HepG2 (cell line): ENCODE results near the gene MTO1. TPM values are rescaled to one million over a fixed set of nuclear protein-coding genes. Genes with fewer than 3 reads are reported as not detected.

Experiments
- CC2D1A ChIP-seq: sonication (generic); formaldehyde crosslinking; IDR thresholded peaks from 2 replicates; pipeline ENCODE4 v1.8.1; 2023; ENCODE audit warnings: mild to moderate bottlenecking, missing genetic modification reagents
- ESRRA ChIP-seq: sonication (generic); formaldehyde crosslinking; IDR thresholded peaks from 2 replicates; pipeline ENCODE4 v1.5.1; 2020; ENCODE audit warnings: mild to moderate bottlenecking, low read depth, missing genetic modification reagents
- GTF2F1 ChIP-seq: fragments of 150-350 bp; IDR thresholded peaks from 2 replicates; pipeline ENCODE4 v1.6.1; 2014; ENCODE audit warnings: low read length
- MIER2 ChIP-seq: IDR thresholded peaks from 2 replicates; pipeline ENCODE4 v1.6.1; 2016; ENCODE audit warnings: missing biosample characterization, missing genetic modification reagents
- NFYC ChIP-seq: IDR thresholded peaks from 2 replicates; pipeline ENCODE4 v1.6.1; 2016; ENCODE audit warnings: missing genetic modification reagents, missing compliant biosample characterization
- NONO ChIP-seq, 2 experiments: fragments of 450-650 bp in 1 of 2; sonication (generic) in 1 of 2; formaldehyde crosslinking in 1 of 2; IDR thresholded peaks in 1 of 2; conservative IDR thresholded peaks in 1 of 2; 2 replicates each; pipeline versions ENCODE4 v1.6.1 to v1.8.0; 2017 to 2022; ENCODE audit warnings: mild to moderate bottlenecking in 1 of 2, missing genetic modification reagents in 1 of 2, moderate library complexity in 1 of 2
- RBAK ChIP-seq: sonication (generic); formaldehyde crosslinking; IDR thresholded peaks from 2 replicates; pipeline ENCODE4 v1.5.1; 2020; ENCODE audit warnings: mild to moderate bottlenecking, missing genetic modification reagents
- RFX3 ChIP-seq: IDR thresholded peaks from 2 replicates; pipeline ENCODE4 v1.6.1; 2016; ENCODE audit warnings: missing biosample characterization, missing genetic modification reagents
- SNAI1 ChIP-seq: sonication (generic); formaldehyde crosslinking; IDR thresholded peaks from 2 replicates; pipeline ENCODE4 v1.5.0; 2020; ENCODE audit warnings: mild to moderate bottlenecking, missing genetic modification reagents, borderline replicate concordance
- SP2 ChIP-seq: sonication (generic); formaldehyde crosslinking; IDR thresholded peaks from 2 replicates; pipeline ENCODE4 v1.5.1; 2020; ENCODE audit warnings: mild to moderate bottlenecking, missing genetic modification reagents
- THYN1 ChIP-seq: sonication (generic); formaldehyde crosslinking; IDR thresholded peaks from 2 replicates; pipeline ENCODE4 v1.8.1; 2023; ENCODE audit warnings: low read depth, mild to moderate bottlenecking, moderate library complexity, missing genetic modification reagents, borderline replicate concordance
- ZNF207 ChIP-seq: fragments of 450-650 bp; IDR thresholded peaks from 2 replicates; pipeline ENCODE4 v1.6.1; 2016; ENCODE audit warnings: antibody characterized with exemption, borderline replicate concordance
- ZNF232 ChIP-seq: sonication (generic); formaldehyde crosslinking; IDR thresholded peaks from 2 replicates; pipeline ENCODE4 v1.4.0; 2020; ENCODE audit warnings: missing genetic modification reagents, borderline replicate concordance
- ZNF256 ChIP-seq: sonication (generic); formaldehyde crosslinking; conservative IDR thresholded peaks from 2 replicates; pipeline ENCODE4 v1.4.0; 2020; ENCODE audit warnings: missing genetic modification reagents
- ZNF432 ChIP-seq: sonication (generic); formaldehyde crosslinking; IDR thresholded peaks from 2 replicates; pipeline ENCODE4 v1.5.0; 2020; ENCODE audit warnings: missing genetic modification reagents, mild to moderate bottlenecking, borderline replicate concordance
- ZNF850 ChIP-seq: sonication (generic); formaldehyde crosslinking; conservative IDR thresholded peaks from 2 replicates; pipeline ENCODE4 v1.9.0; 2021; ENCODE audit warnings: mild to moderate bottlenecking, missing genetic modification reagents
- ZNF878 ChIP-seq: sonication (generic); formaldehyde crosslinking; IDR thresholded peaks from 2 replicates; pipeline ENCODE4 v1.8.1; 2023; ENCODE audit warnings: mild to moderate bottlenecking, missing genetic modification reagents, moderate library complexity
- ZSCAN12 ChIP-seq: sonication (generic); formaldehyde crosslinking; IDR thresholded peaks from 2 replicates; pipeline ENCODE4 v1.9.0; 2021; ENCODE audit warnings: mild to moderate bottlenecking, missing genetic modification reagents
- polyA plus RNA-seq, 8 experiments: library from polyadenylated mRNA; depleted of rRNA in 3 of 8; stranded (reverse) in 7 of 8; unstranded in 1 of 8; fragments of >200 nt; fragmentation: Illumina TruSeq in 4 of 8; extraction: Trizol in 4 of 8; gene quantifications; 2 replicates each; pipeline versions ENCODE4 v1.2.1 to v1.2.3, GENCODE V29; 2011 to 2016; ENCODE audit warnings: low read depth in 4 of 8, missing spikeins in 1 of 8, mixed read lengths in 1 of 8; ENCODE audit not compliant: insufficient read depth in 1 of 8
- total RNA-seq, 5 experiments: library from RNA; depleted of rRNA; stranded (reverse); fragments of >200 nt; fragmentation: Illumina TruSeq; extraction: Trizol; gene quantifications; 2 replicates each; pipeline ENCODE4 v1.2.3, GENCODE V29; 2016; ENCODE audit warnings: low read depth in 1 of 5
- TF ChIP-seq, protein P1 (sequence below): IDR thresholded peaks from 2 replicates; pipeline ENCODE4 v1.6.1; 2016
- TF ChIP-seq, protein P2 (sequence below): IDR thresholded peaks from 2 replicates; pipeline ENCODE4 v1.6.1; 2012; ENCODE audit warnings: low read length, improper control_type of control experiment
- TF ChIP-seq, protein P3 (sequence below): sonication (generic); formaldehyde crosslinking; IDR thresholded peaks from 2 replicates; pipeline ENCODE4 v1.4.0; 2020; ENCODE audit warnings: missing genetic modification reagents; ENCODE audit errors: not compliant biosample characterization
- TF ChIP-seq, protein P4 (sequence below): sonication (generic); formaldehyde crosslinking; IDR thresholded peaks from 2 replicates; pipeline ENCODE4 v1.4.0; 2020; ENCODE audit warnings: missing genetic modification reagents, borderline replicate concordance

The MTO1 gene
- total and polyA plus RNA-seq, 2 of the 13 experiments (the other 11 are each of a cell fraction or from before 2014, with no cell fraction given): 21.1 to 45.3 TPM

DNA sequence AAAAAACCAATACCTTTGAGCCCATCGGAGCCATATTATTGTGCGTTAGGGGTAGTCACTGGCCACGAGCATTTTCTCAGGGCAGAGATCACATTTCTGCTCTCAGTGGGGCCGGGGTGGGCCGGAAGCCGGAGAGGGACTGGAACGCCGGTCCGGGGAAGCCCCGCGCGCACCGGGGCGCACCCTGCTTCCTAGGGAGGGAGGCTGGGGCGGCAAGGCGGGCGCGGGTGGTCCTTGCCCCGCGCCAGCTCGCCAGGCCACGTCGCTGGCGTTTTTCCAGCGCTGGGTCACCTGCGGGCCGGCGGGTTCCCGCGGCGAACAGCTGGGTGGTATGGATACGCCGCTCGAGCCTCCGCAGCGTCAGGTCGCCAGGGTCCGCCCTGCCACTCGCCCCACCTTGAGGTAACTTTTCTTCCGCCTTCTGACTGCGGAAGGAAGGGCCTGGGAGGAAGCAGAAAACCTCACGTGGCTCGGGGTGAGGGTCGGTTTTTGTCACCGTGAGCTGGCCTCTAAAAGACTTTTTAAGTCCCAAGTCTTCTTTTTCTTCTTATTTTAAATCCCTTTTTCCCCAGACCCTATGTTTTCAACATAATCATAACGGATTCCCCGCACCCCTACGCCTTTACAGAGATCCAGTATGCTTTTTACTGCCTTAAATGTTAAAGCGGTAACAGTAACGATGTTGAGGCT lies 62.0 kb downstream of the MTO1 start (continued):
- TF ChIP-seq RBAK (CRISPR knock-in tag) (no peak), ZNF432 (CRISPR knock-in tag) (no peak), RFX3 (no peak), ZNF232 (CRISPR knock-in tag) (no peak; the same call in 1 of the 2 replicates), NFYC (peak; percentile 21; the same call in 1 of the 2 replicates), ZNF256 (CRISPR knock-in tag) (peak; percentile 46; the same call in 1 of the 2 replicates), MIER2 (CRISPR knock-in tag) (no peak), SP2 (CRISPR knock-in tag) (no peak), SNAI1 (no peak), ZNF878 (peak; percentile 56; the same call in 1 of the 2 replicates), ZSCAN12 (CRISPR knock-in tag) (no peak), THYN1 (CRISPR knock-in tag) (no peak), ESRRA (CRISPR knock-in tag) (peak; percentile 68; the same call in 1 of the 2 replicates), NONO (IDR thresholded peaks at IDR 0.05) (no peak), NONO (CRISPR knock-in tag; conservative IDR thresholded peaks at IDR 0.05) (no peak), GTF2F1 (no peak), CC2D1A (no peak), ZNF207 (no peak), ZNF850 (no peak)
- TF ChIP-seq, protein P1, sequence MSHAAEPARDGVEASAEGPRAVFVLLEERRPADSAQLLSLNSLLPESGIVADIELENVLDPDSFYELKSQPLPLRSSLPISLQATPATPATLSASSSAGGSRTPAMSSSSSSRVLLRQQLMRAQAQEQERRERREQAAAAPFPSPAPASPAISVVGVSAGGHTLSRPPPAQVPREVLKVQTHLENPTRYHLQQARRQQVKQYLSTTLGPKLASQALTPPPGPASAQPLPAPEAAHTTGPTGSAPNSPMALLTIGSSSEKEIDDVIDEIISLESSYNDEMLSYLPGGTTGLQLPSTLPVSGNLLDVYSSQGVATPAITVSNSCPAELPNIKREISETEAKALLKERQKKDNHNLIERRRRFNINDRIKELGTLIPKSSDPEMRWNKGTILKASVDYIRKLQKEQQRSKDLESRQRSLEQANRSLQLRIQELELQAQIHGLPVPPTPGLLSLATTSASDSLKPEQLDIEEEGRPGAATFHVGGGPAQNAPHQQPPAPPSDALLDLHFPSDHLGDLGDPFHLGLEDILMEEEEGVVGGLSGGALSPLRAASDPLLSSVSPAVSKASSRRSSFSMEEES (CRISPR knock-in tag): peak; percentile 28; the same call in 1 of the 2 replicates
- TF ChIP-seq, protein P2, sequence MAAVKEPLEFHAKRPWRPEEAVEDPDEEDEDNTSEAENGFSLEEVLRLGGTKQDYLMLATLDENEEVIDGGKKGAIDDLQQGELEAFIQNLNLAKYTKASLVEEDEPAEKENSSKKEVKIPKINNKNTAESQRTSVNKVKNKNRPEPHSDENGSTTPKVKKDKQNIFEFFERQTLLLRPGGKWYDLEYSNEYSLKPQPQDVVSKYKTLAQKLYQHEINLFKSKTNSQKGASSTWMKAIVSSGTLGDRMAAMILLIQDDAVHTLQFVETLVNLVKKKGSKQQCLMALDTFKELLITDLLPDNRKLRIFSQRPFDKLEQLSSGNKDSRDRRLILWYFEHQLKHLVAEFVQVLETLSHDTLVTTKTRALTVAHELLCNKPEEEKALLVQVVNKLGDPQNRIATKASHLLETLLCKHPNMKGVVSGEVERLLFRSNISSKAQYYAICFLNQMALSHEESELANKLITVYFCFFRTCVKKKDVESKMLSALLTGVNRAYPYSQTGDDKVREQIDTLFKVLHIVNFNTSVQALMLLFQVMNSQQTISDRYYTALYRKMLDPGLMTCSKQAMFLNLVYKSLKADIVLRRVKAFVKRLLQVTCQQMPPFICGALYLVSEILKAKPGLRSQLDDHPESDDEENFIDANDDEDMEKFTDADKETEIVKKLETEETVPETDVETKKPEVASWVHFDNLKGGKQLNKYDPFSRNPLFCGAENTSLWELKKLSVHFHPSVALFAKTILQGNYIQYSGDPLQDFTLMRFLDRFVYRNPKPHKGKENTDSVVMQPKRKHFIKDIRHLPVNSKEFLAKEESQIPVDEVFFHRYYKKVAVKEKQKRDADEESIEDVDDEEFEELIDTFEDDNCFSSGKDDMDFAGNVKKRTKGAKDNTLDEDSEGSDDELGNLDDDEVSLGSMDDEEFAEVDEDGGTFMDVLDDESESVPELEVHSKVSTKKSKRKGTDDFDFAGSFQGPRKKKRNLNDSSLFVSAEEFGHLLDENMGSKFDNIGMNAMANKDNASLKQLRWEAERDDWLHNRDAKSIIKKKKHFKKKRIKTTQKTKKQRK: no peak
- TF ChIP-seq, protein P3, sequence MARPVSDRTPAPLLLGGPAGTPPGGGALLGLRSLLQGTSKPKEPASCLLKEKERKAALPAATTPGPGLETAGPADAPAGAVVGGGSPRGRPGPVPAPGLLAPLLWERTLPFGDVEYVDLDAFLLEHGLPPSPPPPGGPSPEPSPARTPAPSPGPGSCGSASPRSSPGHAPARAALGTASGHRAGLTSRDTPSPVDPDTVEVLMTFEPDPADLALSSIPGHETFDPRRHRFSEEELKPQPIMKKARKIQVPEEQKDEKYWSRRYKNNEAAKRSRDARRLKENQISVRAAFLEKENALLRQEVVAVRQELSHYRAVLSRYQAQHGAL (CRISPR knock-in tag): no peak
- TF ChIP-seq, protein P4, sequence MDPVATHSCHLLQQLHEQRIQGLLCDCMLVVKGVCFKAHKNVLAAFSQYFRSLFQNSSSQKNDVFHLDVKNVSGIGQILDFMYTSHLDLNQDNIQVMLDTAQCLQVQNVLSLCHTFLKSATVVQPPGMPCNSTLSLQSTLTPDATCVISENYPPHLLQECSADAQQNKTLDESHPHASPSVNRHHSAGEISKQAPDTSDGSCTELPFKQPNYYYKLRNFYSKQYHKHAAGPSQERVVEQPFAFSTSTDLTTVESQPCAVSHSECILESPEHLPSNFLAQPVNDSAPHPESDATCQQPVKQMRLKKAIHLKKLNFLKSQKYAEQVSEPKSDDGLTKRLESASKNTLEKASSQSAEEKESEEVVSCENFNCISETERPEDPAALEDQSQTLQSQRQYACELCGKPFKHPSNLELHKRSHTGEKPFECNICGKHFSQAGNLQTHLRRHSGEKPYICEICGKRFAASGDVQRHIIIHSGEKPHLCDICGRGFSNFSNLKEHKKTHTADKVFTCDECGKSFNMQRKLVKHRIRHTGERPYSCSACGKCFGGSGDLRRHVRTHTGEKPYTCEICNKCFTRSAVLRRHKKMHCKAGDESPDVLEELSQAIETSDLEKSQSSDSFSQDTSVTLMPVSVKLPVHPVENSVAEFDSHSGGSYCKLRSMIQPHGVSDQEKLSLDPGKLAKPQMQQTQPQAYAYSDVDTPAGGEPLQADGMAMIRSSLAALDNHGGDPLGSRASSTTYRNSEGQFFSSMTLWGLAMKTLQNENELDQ (CRISPR knock-in tag): no peak
